DOHH2 (cell line): ENCODE measurements around the gene FMOD.

Source experiments
- H3F3A ChIP-seq: fragments of 200-600 bp; sonication (generic), shearing (Covaris generic); 2 replicates; pipeline ENCODE4 v1.6.0; 2016; ENCODE audit warnings: antibody characterized with exemption, mild to moderate bottlenecking; ENCODE audit not compliant: control insufficient read depth, insufficient read depth
- H3K27ac ChIP-seq: fragments of 200-600 bp; sonication (generic); 2 replicates; pipeline ENCODE4 v1.5.1; 2014; ENCODE audit warnings: low read depth, mild to moderate bottlenecking, low read length, moderate library complexity
- H3K27me3 ChIP-seq: fragments of 200-600 bp; sonication (generic); 2 replicates; pipeline ENCODE4 v1.6.1; 2014; ENCODE audit warnings: mild to moderate bottlenecking, low read length, mixed read lengths; ENCODE audit not compliant: control insufficient read depth
- H3K36me3 ChIP-seq: fragments of 200-600 bp; sonication (generic); 2 replicates; pipeline ENCODE4 v1.6.1; 2014; ENCODE audit warnings: mild to moderate bottlenecking, low read length, moderate library complexity, mixed read lengths; ENCODE audit not compliant: control insufficient read depth
- H3K4me1 ChIP-seq: fragments of 200-600 bp; sonication (generic); 2 replicates; pipeline ENCODE4 v1.6.1; 2014; ENCODE audit warnings: mild to moderate bottlenecking, low read length, mixed read lengths; ENCODE audit not compliant: control insufficient read depth
- H3K4me2 ChIP-seq: fragments of 200-600 bp; sonication (generic); 2 replicates; pipeline ENCODE4 v1.6.0; 2014; ENCODE audit warnings: mild to moderate bottlenecking, low read length, moderate library complexity
- H3K4me3 ChIP-seq: fragments of 200-600 bp; sonication (generic); 2 replicates; pipeline ENCODE4 v1.5.1; 2014; ENCODE audit warnings: mild to moderate bottlenecking, low read length, mixed read lengths
- H3K79me2 ChIP-seq: fragments of 200-600 bp; sonication (generic); 2 replicates; pipeline ENCODE4 v1.6.1; 2014; ENCODE audit warnings: mild to moderate bottlenecking, low read length, mixed read lengths; ENCODE audit not compliant: control insufficient read depth
- H3K9me2 ChIP-seq: fragments of 200-600 bp; sonication (generic); replicated peaks from 2 replicates; pipeline ENCODE4 v1.6.1; 2014; ENCODE audit warnings: mild to moderate bottlenecking, low read length, mixed read lengths; ENCODE audit not compliant: control insufficient read depth
- H3K9me3 ChIP-seq: fragments of 200-600 bp; sonication (generic); 2 replicates; pipeline ENCODE4 v1.6.1; 2014; ENCODE audit warnings: antibody characterized with exemption, low read length, mixed read lengths; ENCODE audit not compliant: control insufficient read depth, insufficient read depth
- H4K20me1 ChIP-seq: fragments of 200-600 bp; sonication (generic); 2 replicates; pipeline ENCODE4 v1.6.0; 2014; ENCODE audit warnings: low read depth, mild to moderate bottlenecking, antibody characterized with exemption, low read length, moderate library complexity; ENCODE audit not compliant: control insufficient read depth, insufficient read depth
- CTCF ChIP-seq: fragments of 200-600 bp; sonication (generic); IDR thresholded peaks from one replicate; pipeline ENCODE4 v1.5.1; 2014; ENCODE audit warnings: antibody characterized with exemption, mild to moderate bottlenecking, low read depth, low read length; ENCODE audit not compliant: poor library complexity, severe bottlenecking
- EZH2phosphoT487 ChIP-seq: fragments of 200-600 bp; sonication (generic); IDR thresholded peaks from 2 replicates; pipeline ENCODE4 v1.6.1; 2017; ENCODE audit warnings: borderline replicate concordance, mild to moderate bottlenecking, antibody characterized with exemption, low read length, moderate library complexity, mixed read lengths

Gene FMOD

GRCh38 chr1:203360547-203361185 lies 9.7 kb upstream of the FMOD start:
- no peaks in the 10 kb centered on the region for H3F3A ChIP-seq
- peaks cover 10% of the 10 kb centered on the region for H3K4me1 ChIP-seq
- TF ChIP-seq EZH2phosphoT487: no peak
- no peak for TF ChIP-seq CTCF
- no peaks in the 10 kb centered on the region for H3K79me2 ChIP-seq
- H4K20me1 ChIP-seq: no peaks in the 10 kb centered on the region
- H3K27ac ChIP-seq: no peak overlapping the region
- H3K27me3 ChIP-seq: peaks cover 29% of the 10 kb centered on the region
- H3K9me3 ChIP-seq: no peaks in the 10 kb centered on the region
- no peaks in the 10 kb centered on the region for H3K9me2 ChIP-seq
- H3K4me2 ChIP-seq: no peak overlapping the region
- no peak overlapping the region for H3K4me3 ChIP-seq
- H3K36me3 ChIP-seq: no peaks in the 10 kb centered on the region

- TF ChIP-seq CTCF (no peak), EZH2phosphoT487 (no peak)
- Histone ChIP-seq H3K4me1 (peaks cover 10% of the 10 kb centered on the region), H3K79me2 (no peaks in the 10 kb centered on the region), H4K20me1 (no peaks in the 10 kb centered on the region), H3K36me3 (no peaks in the 10 kb centered on the region), H3K9me2 (no peaks in the 10 kb centered on the region), H3K27me3 (peaks cover 37% of the 10 kb centered on the region), H3F3A (no peaks in the 10 kb centered on the region), H3K9me3 (no peaks in the 10 kb centered on the region), H3K4me3 (no peak overlapping the region), H3K4me2 (no peak overlapping the region), H3K27ac (no peak overlapping the region)
Observed at GRCh38 chr1:203359010-203359571, 8.2 kb upstream of the FMOD start.

GRCh38 chr1:203354246-203354645 lies 3.3 kb upstream of the FMOD start:
- no peak overlapping the region for H3K27ac ChIP-seq
- H3K27me3 ChIP-seq: peaks cover 45% of the 10 kb centered on the region
- peaks cover 10% of the 10 kb centered on the region for H3K4me1 ChIP-seq
- no peak overlapping the region for H3K4me3 ChIP-seq
- H3K9me2 ChIP-seq: no peaks in the 10 kb centered on the region
- no peaks in the 10 kb centered on the region for H4K20me1 ChIP-seq
- H3K79me2 ChIP-seq: no peaks in the 10 kb centered on the region
- no peak overlapping the region for H3K4me2 ChIP-seq
- no peaks in the 10 kb centered on the region for H3K36me3 ChIP-seq
- H3F3A ChIP-seq: no peaks in the 10 kb centered on the region
- H3K9me3 ChIP-seq: no peaks in the 10 kb centered on the region
- no peak for TF ChIP-seq EZH2phosphoT487
- no peak for TF ChIP-seq CTCF
